HG02610 (cell line): ENCODE data around the gene KRT222.

ENCODE experiments used
- ATAC-seq: cut with Tn5 transposase; IDR thresholded peaks from one replicate; pipeline ENCODE4 v1.9.1; 2021; ENCODE audit warnings: mild to moderate bottlenecking, moderate library complexity; ENCODE audit not compliant: unreplicated experiment

Gene KRT222

DNA sequence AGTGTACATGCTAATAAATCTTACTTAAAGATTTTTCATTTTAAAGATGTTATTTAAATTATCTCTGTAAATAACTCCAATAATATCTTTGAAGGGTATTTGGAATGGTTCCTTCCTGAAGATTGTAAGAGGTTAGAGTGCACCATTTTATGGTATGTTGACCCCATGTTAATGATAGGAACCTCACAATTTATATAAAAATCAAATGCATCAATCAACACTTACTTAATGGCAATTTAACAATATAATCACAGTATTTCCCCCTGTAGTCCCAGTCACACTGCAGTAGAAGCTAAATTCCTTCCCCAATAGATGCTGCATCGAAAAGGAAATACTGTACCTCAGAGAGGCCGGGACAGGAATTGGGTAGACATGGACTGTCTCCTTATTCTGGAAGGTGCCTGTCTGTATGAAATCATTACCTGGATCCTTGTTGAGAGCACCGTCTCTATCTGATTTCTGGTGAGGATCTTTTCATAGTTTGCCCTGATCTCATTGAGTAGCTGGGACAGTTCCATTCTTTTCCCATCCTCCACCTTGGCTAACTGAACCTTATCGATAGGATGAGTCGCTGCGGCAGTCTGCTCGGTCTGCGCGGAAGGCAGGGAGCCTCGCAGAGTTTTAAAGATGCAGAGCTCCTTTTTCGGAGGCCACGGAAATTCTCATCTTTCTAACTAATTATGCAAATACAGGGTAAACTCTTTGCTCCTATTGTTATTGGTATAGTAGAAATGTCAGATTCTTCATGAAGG is at the start of gene KRT222:
KRT222 (minus strand) TSS at position 596 of the 752 bp plus-strand sequence; CDS start at position 518, 78 bp downstream.
- no peak for ATAC-seq

DNA sequence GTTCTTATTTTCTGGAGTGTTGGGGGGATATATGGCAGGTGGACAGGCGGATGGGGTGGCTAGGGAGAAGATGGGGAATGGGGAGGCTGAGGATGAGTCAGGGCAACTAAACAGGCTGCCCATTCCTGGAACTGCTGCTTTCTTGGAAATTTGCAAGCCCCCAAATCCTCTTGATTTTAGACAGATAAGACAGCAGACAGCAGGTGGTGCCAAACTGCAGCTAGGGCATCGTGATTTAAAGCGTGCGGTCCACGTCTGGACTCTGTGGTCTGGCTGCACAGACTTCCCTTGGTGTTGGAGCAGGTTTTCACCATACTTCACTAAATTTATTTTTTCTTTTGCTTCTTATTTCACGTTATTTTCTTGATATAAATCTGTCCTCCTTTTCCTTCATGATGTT is 49.5 kb upstream of the KRT222 start:
- no peak for ATAC-seq

DNA sequence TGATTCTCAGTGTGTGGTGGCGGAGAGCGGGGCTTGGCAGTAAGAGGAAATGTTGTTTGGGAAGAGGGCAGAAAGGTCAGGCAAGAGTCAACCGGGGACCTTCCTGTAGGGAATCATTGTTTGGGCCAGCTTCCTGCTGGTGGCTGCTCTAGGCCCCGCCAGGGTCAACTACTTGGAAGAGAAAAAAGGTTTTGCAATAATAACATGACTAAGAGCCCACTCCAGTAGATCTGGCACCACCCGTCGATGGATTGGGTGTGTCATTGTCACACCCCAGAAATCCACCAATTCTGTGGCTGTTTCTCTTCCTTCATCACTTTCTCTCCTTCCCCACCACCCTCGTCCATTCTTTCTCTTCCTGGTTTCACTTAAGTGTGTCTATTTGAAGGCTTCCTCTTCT is 42.8 kb upstream of the KRT222 start:
- no peak for ATAC-seq

DNA sequence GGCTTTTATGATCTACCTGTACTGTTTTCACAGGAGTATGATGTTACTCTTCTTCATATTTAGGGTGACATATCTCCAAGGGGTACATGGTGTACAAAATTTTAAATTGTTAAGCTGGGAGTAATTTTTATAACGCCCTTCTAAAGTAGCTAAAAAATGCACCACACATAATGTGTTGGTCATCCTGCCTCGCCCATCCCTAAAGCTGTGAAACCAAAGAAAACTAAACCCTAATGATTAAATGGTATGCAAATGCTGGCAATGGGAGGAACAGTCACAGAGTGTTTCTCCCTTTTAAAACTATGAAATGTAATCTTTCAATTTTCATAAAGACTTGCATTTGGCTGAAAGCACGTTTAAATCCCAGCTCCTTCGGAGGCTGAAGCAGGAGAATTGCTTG is 40.6 kb upstream of the KRT222 start:
- no peak for ATAC-seq

DNA sequence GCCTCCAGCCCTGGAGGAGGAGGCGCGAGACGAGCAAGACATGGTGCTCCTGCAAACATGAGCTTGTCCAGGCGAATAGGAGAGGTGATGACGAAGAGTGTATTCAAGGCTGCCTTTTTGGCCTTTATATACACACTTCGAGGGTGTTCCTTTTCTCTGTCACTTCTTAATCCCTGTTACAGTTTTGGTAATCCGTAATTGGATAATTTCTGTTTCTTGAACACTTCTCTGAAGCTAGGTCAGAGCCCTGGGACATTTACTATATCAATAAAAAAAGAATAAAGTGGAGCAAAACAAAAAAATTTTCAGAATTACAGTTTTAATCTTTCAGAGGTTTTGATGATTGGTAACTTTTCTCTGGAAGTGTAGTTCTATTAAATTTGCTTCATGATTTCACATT is 38.7 kb upstream of the KRT222 start, which contains the start of gene KRT24:
KRT24 (minus strand) TSS at position 101 of the 400 bp plus-strand sequence; CDS start at position 42, 59 bp downstream.
- ATAC-seq = no peak

DNA sequence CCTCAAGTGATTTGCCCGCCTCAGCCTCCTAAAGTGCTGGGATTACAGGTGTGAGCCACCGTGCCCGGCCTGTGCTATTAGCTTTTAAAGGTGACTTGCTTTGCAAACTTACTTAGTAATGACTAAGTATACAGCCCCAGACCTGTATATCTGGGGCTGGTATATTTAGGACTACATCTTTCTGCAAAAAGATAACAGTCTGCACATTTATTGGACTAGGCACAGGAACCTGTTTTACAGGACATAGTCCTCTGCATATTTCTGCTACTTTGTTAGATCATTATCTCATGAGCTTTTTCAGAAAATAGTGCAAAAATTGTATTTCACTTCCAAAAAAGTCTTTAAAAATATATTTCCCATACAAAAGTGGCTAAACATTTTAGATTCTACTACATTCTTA is 37.3 kb upstream of the KRT222 start:
- no peak for ATAC-seq

DNA sequence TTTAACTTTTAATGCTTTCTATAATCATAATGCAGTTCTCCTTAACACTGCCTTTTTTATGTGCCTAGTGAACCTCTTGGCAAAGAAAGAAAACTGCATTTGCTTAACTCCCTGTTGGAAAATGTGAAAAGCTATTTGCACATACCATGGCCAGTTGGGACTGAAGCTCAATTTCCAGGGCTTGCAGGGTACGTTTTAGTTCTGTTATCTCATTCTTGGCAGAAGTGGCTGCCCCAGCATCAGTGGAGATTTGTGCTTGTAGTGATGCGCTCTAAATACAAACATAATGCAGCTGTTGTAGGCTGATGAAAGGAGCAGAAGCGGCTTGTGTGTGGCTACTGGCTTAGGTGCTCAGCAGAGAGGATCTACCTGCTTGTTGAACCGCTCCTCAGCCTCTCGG is 34.9 kb upstream of the KRT222 start:
- ATAC-seq = no peak

DNA sequence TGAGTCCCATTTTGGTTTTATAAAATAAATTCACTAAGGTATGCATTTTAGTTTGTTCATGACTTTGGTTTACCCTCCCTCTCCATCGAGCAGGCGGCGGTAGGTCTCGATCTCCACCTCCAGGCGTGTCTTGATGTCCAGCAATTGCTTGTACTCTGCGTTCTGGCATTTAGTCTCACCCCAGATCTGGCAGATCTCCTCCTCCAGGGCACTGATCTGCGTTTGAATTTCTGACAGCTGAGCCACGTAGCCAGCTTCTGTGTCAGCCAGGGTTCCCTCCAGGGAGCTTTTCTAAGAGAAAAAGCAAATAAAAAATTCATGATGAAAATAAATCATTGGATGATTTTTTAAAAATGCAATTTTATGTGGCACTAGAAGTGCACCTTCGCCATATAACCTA is 34.4 kb upstream of the KRT222 start:
- ATAC-seq = no peak

DNA sequence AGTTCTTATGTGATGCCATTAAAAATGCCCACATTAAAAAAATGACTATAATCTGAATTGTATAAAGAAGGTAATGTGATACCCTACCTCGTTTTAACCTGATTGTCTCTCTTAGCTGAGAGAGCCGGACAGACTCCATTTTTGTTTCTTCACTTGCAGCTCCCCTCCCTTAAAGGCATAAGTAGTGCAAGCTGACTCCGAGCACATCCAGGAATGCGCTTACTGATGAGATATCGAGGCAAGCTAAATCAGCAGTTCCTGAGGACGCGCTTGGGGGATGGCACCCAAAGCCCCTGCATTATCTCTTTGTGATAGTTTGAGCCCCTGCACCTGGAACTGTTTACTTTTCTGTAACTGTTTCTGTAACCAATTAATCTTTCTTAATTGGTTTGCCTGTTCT is 32.3 kb upstream of the KRT222 start:
- ATAC-seq = no peak

DNA sequence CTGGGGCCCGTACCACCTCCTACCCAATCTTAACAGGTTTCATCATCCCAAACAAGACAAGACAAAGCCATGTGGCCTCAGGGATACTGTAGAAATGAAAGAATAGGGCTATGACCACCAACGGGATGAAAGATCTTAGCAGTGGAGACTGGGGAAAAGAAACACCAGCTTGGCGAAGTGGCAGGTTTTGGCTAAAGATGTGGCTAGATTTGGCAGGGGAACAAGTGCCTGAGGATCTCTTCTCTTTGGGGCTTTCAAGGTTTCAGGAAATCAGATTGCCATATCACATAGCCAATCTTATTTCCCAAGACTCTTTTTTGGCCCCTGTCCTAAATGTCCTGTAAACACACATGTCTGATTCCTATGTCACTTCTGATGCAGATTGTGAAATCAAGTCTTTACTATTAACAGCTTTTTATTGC is 31.7 kb upstream of the KRT222 start:
- ATAC-seq = no peak

DNA sequence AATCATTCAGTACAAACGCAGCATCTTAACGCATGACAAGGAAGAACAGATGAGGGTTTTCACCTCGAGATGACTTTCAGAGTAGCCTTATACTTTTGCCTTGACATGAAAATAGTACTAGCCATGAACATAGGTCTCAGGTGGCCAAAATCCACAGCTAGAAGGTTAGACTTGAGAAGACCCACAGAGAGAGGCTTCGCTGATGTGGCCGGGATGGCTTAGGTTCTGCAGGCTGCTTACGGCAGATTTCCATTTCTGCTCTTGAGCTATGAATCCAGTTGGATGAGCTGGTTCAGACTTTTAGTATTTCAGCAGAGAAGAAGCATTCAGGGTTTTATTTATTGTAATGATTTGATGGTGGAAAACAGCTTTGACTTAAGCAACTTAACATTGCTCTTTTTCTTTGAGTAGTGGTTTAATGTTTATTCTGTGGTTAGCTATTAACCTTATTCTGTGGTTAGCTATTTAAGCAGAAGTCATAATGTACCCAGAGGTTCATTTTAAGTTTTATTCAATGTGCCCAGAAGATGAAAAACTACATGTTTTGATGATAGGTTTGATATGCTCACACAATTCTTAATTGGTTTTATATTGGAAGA is 31.0 kb upstream of the KRT222 start:
- no peak for ATAC-seq

DNA sequence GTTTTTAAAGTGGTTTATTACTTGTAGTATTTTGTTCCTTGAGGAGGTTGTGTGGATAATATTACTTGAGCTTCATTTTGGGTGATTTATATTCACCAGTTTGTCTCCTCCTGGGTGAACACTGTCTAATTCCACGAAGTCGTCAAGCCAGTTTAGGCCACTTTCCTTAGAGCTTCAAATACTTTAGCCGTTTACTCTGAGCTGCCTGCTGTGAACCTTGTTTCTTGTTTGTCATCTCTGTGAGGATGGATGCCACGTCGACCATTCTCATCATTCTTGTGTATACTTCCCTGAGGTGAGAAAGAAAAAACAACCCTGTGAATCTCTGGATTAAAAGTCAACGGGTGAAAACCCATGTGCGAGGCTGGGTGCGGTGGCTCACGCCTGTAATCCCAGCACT is 29.6 kb upstream of the KRT222 start:
- no peak for ATAC-seq

DNA sequence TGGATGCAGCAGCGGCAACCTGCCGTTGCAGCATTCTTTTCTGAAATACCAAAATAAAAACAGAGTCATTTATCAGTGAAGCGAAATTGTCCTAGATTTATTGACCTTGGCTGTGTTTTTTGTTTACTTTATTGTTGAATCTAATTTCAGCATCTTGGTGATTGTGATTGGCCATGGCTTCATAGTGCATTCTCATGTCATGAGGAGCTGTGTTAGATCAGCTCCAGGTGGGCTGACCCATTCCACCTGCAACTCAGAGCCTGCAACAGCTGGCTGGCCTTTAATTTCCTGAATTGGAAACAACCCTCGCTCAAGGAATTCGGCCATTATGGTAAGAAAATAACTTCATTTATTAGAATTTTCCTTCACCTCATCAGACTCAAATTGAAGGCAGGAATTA is 22.1 kb upstream of the KRT222 start:
- ATAC-seq = no peak

DNA sequence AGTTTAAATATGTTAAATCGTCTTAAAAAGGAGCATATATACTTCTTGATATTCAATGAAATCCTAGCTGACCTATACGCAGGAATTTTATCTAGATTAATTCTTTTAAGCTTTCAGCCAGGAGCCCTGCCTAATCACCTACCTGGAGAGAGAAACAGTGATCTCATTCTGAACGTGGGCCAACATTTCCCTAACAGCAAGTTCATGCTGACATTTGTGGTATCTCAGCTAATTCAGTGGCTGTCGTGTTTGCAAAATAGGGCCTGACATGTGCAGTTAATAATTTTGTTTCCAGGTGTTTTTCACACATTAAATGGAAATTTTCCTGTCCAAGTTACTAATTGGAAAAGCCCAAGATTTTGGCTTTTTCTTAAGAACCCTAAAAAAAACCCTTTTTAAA is 21.2 kb upstream of the KRT222 start:
- no peak for ATAC-seq

DNA sequence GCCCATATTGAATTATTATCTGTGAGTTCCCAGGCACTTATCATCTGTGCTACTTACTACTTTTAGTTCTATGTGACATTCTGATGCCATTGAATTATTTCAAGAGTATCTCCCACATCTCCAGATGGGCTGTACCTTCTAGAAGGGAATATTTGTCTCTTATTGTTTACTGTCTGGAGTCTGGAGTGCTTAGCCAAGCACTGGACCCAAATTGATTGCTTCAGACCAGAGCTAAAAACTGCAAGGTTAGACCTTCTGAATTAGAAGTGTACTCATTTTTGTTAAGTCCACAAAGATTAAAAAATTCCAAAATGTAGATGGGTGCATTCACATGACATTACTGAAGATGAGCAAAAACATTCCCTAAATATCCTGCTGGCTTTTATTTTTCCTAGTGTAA is 16.0 kb upstream of the KRT222 start:
- ATAC-seq = no peak

DNA sequence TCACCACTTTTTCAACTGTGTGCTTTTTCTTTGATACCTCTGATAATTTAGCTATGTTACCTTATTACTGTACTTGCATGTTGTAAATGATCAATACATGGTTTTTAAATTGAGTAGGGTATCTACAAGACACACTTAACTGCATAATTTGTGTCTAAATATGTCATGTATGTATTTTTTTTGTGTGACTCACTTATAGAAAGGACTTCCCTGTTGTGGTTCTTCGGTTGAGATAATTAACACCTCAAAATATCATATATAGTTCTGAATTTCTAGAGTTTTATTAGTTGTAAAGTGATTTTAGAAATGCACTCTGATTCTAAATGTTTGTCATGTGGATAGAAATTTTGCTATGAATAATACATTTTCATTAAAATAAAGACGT is 14.5 kb upstream of the KRT222 start:
- no peak for ATAC-seq

DNA sequence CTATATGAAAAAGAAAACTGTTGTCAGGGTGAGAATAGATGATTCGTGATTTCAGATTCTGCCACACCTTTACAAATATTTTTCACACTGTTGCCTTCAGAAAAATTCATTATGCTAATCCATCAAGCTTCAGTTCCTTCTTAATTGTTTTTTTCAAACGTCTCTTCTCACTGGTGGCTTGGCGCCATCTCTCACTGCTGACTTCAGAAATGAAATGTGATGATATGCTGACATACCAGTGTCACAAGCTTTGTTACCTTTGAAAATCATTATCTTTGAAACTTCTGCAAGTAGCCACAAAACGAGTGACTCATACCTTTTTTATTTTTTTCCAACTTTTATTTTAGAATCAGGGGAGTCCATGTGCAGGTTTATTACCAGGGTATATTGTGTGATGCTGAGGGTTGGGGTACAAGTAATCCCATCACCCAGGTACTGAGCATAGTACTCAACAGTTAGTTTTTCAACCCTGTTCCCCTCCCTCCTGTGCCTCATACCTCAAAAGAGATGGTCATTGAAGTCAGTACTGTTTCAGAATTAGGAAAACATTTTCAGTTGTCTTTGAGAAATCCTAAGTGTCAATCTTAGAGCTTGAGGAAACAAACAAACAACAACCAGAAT is 14.0 kb upstream of the KRT222 start:
- no peak for ATAC-seq

DNA sequence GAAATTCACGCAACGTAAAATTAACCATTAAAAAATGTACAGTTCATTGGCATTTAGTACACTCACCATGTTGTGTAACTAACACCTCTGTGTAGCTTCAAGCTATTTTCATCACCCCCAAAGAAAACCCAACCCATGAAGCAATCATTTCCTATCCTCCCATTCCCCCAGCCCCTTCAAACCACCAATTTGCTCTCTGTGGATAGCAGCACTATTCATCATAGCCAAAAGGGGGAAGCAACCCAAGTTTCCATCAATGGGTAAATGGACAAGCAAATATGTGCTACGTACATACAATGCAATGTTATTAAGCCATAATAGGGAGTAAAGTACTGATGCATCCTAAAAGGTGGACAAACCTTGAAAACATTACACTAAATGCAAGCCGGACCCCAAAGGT is 10.9 kb upstream of the KRT222 start:
- ATAC-seq = no peak

DNA sequence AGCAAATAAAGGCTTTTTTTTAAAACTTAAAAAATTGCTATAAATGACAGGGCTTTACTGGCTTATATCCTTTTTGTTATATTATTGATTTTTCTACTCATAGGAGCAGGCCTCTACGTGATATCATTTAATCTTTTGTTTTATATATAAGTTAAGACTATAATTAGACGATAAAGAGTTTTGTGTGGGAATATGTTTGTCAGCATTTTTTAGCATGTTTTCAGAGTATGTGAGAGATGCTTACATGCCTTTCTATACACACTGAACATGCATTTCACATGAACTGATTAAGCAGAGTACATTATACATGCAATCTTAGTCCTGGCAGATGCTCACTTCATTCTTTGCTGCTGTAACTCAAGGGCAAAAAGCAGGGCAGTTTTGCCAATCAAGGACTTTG is 7.7 kb upstream of the KRT222 start:
- no peak for ATAC-seq

DNA sequence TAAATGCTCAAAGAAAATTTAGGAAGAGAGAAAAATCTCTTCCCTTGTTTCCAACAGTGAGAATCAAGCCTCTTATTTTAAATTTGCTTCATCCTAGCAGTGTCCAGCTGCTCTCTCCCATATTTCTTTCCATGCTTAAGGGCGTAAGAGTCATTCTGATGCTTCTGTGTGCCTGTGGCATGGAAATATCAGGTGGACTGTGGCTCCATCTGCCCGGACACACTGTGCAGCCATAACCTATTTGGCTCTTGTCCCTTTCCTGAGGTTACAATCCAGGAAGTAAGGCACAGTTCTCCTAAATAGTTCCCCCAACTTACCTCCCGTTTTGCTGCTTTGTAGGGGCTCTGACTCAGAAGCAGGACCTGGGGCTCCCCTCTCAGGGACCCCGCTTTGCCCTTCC is 6.3 kb upstream of the KRT222 start:
- ATAC-seq = no peak

DNA sequence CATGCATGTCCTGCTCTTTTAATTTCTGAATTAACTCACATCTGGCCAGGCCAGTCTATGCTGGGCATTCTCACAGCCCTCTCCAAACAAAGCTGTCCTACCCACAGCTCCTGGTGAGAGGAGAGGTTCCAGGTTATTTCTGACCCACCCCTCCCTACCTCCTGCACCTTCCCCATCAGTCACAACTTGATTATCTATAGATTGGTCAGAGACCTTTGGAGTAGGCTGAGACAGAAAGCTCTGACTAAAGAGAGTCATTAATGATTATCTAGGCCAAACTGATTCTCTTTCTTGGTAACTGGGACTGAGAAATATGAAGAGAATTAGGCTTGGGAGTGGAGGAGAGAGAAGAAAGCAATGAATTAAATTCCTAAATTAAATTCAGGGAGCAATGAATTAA is 1.4 kb upstream of the KRT222 start:
- ATAC-seq = no peak

DNA sequence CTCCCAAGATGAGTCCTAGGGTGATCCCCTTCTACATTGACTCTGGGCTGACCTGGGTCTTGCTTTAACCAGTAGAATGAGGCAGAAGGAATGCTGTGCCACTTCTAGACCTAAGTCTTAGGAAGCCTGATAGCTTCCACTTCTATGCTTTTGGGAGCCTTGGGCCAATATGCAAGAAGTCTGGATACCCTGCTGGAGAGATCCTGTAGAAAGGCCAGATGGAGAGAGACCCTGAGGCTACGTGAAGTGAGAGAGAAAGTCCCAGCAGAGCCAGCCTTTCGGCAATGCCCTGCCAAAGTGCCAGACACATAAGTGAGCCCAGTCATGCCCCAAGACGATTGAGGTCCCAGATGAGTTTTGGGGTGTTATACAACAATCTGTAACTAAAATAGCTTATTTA is 1.7 kb downstream of the KRT222 start:
- no peak for ATAC-seq
